Naive thymus-derived CD4-positive, alpha-beta T cell (primary cell): Measurements from ENCODE around the gene SNRK. TPM values are rescaled to one million over a fixed set of nuclear protein-coding genes. Genes with fewer than 3 reads are reported as not detected.
A peak's percentile ranks its signal among the peaks of the same experiment; 100 is the strongest.

Experiments
- ATAC-seq: fragments of 150-1000 bp; cut with Tn5 transposase; 2 replicates; pipeline ENCODE4 v1.10.0; 2021; ENCODE audit warnings: mild to moderate bottlenecking, moderate library complexity
- CTCF ChIA-PET: fragments of 350-600 bp; sonication (Branson Sonifier 250); formaldehyde crosslinking; loops from one replicate; lab custom pipeline; 2021; ENCODE audit warnings: antibody characterized with exemption; lab: Charles Lee
- POLR2A ChIA-PET: fragments of 350-600 bp; sonication (Branson Sonifier 250); formaldehyde crosslinking; loops from one replicate; lab custom pipeline; 2021; ENCODE audit warnings: antibody characterized with exemption, inconsistent platforms; lab: Charles Lee
- DNase-seq, 9 donors: peaks; one replicate each; pipeline versions ENCODE4 v3.0.0 to v3.0.0-alpha.2; 2020 to 2022; ENCODE audit warnings: mixed read lengths in 1 of 9
- H3K27ac ChIP-seq: one replicate; pipeline ENCODE4 v1.7.0; 2013; ENCODE audit warnings: mild to moderate bottlenecking, low read depth, low read length, moderate library complexity
- H3K27me3 ChIP-seq, 2 donors: one replicate each; pipeline ENCODE4 v1.7.0; 2013; ENCODE audit warnings: low read length in 2 of 2, mild to moderate bottlenecking in 2 of 2, moderate library complexity in 2 of 2; ENCODE audit not compliant: control insufficient read depth in 2 of 2, insufficient read depth in 2 of 2
- H3K36me3 ChIP-seq, 3 experiments: 1 replicate in 2 of 3; 2 replicates in 1 of 3; pipeline ENCODE4 v1.7.0; 2013; ENCODE audit warnings: low read length in 3 of 3, mild to moderate bottlenecking in 3 of 3, moderate library complexity in 1 of 3; ENCODE audit not compliant: insufficient read depth in 3 of 3, control insufficient read depth in 2 of 3
- H3K4me1 ChIP-seq, 2 donors: one replicate each; pipeline ENCODE4 v1.7.0; 2013; ENCODE audit warnings: low read length in 2 of 2, mild to moderate bottlenecking in 2 of 2, moderate library complexity in 1 of 2; ENCODE audit not compliant: control insufficient read depth in 2 of 2, insufficient read depth in 2 of 2
- H3K4me3 ChIP-seq: 2 replicates; pipeline ENCODE4 v1.7.0; 2013; ENCODE audit warnings: mild to moderate bottlenecking, low read length
- H3K9me3 ChIP-seq, 3 experiments: 1 replicate in 2 of 3; 2 replicates in 1 of 3; pipeline ENCODE4 v1.7.0; 2013; ENCODE audit warnings: low read length in 3 of 3; ENCODE audit not compliant: control insufficient read depth in 2 of 3
- H3K27ac Mint-ChIP-seq, 9 donors: one replicate each; pipeline ENCODE4 v1.8.0; 2020 to 2022; ENCODE audit warnings: mixed read lengths in 9 of 9, mild to moderate bottlenecking in 8 of 9, moderate library complexity in 5 of 9, inconsistent platforms in 2 of 9
- H3K27me3 Mint-ChIP-seq, 5 donors: one replicate each; pipeline ENCODE4 v1.8.0; 2021 to 2022; ENCODE audit warnings: mixed read lengths in 5 of 5, mild to moderate bottlenecking in 1 of 5
- H3K36me3 Mint-ChIP-seq, 5 donors: one replicate each; pipeline ENCODE4 v1.8.0; 2020 to 2022; ENCODE audit warnings: mixed read lengths in 5 of 5, mild to moderate bottlenecking in 3 of 5, inconsistent platforms in 1 of 5
- H3K4me1 Mint-ChIP-seq, 7 donors: one replicate each; pipeline ENCODE4 v1.8.0; 2020 to 2022; ENCODE audit warnings: mixed read lengths in 7 of 7, mild to moderate bottlenecking in 3 of 7, inconsistent platforms in 1 of 7
- H3K4me3 Mint-ChIP-seq, 10 donors: one replicate each; pipeline ENCODE4 v1.8.0; 2020 to 2022; ENCODE audit warnings: mild to moderate bottlenecking in 10 of 10, mixed read lengths in 10 of 10, moderate library complexity in 6 of 10, inconsistent platforms in 2 of 10
- H3K9me3 Mint-ChIP-seq, 11 donors: one replicate each; pipeline ENCODE4 v1.8.0; 2020 to 2022; ENCODE audit warnings: mixed read lengths in 11 of 11, mild to moderate bottlenecking in 4 of 11, inconsistent platforms in 1 of 11, moderate library complexity in 1 of 11
- intact Hi-C, 2 donors: fragments of 100-400 bp; cut with micrococcal nuclease; formaldehyde crosslinking; loops; one replicate each; pipeline ENCODE4 v1.15.1; 2023
- polyA plus RNA-seq, 2 donors: library from polyadenylated mRNA; unstranded; fragments of 300-500 nt; fragmentation: Illumina TruSeq; gene quantifications; one replicate each; pipeline ENCODE4 v1.2.3, GENCODE V29; 2021
- total RNA-seq, 6 experiments: library from RNA in 5 of 6; stranded (reverse) in 5 of 6; gene quantifications; 1 replicate in 5 of 6; 2 replicates in 1 of 6; pipeline ENCODE4 v1.2.3 and lab custom pipeline; 2021 to 2026

SNRK gene
- total and polyA plus RNA-seq, 7 experiments from 2014 or later: 63.4 to 176 (median 115) TPM

GRCh38 chr3:43323541-43323940, 37.2 kb downstream of the SNRK start:
- no peak overlapping the region for H3K4me3 ChIP-seq
- DNase-seq (no peak), ATAC-seq (no peak)
- peak overlapping the region in 2 of 10 donors; percentile 29 to 60 for H3K4me3 Mint-ChIP-seq
- ChIA-PET POLR2A (interaction anchor here (1.0 to 2.6 kb wide), 2 partner anchors 27 to 37 kb away, joined by 3 to 8 read pairs; partner anchors contain the start of gene SNRK), CTCF (interaction anchor here (0.7 kb wide), 1 partner anchor 442 kb away, joined by 3 read pairs; no protein-coding TSS in a partner anchor)
- peak overlapping the region in 4 of 9 donors; percentile 25 to 79 (median 45) for H3K27ac Mint-ChIP-seq
- H3K27me3 ChIP-seq: no peaks in the 10 kb centered on the region
- H3K4me1 Mint-ChIP-seq: peaks cover 51 to 97% (median 89%) of the 10 kb centered on the region in 7 donors
- H3K27me3 Mint-ChIP-seq: no peaks in the 10 kb centered on the region
- H3K36me3 Mint-ChIP-seq: peaks cover 5 to 41% (median 25%) of the 10 kb centered on the region in 5 donors
- H3K36me3 ChIP-seq: peaks cover 0 to 5% (median 1%) of the 10 kb centered on the region in 3 experiments
- peaks cover 48 to 58% of the 10 kb centered on the region in 2 donors for H3K4me1 ChIP-seq
- H3K9me3 Mint-ChIP-seq: peaks cover 0 to 3% (median 0%) of the 10 kb centered on the region in 11 donors
- intact Hi-C loops: no loop called here
- H3K27ac ChIP-seq: no peak overlapping the region
- H3K9me3 ChIP-seq: no peaks in the 10 kb centered on the region

- intact Hi-C loops: loop anchor here in 1 of 2 donors (1.0 kb wide), 1 partner anchor 8 kb away; no protein-coding TSS in a partner anchor
- H3K36me3 Mint-ChIP-seq: peaks cover 0 to 42% (median 19%) of the 10 kb centered on the region in 5 donors
- H3K4me1 ChIP-seq: peaks cover 40% of the 10 kb centered on the region in 2 donors
Observed at GRCh38 chr3:43326891-43327581, 40.7 kb downstream of the SNRK start.

DNA sequence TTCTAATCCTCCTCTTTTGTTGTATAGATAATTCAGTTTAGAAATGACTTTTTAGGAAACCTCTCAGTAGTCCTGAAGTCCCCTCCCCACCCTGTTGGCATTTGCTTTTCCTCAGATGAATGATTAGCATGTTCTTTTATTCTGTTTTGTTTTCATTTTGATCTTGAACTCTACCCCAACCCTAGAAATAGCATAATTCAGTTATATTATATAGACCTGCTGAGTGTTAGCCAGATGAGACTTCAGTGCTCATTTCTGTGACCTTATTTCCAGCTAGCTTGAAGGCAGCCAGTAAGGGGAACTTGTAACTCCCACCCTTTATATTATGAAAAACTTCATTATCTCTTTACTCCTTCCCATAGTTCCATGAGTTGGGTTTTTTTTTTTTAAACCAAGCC, 41.2 kb downstream of the SNRK start:
- ATAC-seq: peak; percentile 37
- ChIA-PET CTCF (interaction anchor here (1.5 kb wide), 1 partner anchor 8 kb away, joined by 4 read pairs; no protein-coding TSS in a partner anchor), POLR2A (interaction anchor here (0.6 to 1.7 kb wide), 3 partner anchors 11 to 106 kb away, joined by 3 to 9 read pairs (median 5); no protein-coding TSS in a partner anchor)
- Mint-ChIP-seq H3K9me3 (peaks cover 0 to 1% (median 0%) of the 10 kb centered on the region in 11 donors), H3K27me3 (no peaks in the 10 kb centered on the region), H3K4me1 (peaks cover 43 to 97% (median 91%) of the 10 kb centered on the region in 7 donors), H3K27ac (peak overlapping the region; percentile 43 to 91 (median 79)), H3K4me3 (peak overlapping the region in 9 of 10 donors; percentile 23 to 65 (median 58)), H3K36me3 (peaks cover 0 to 44% (median 25%) of the 10 kb centered on the region in 5 donors)
- Histone ChIP-seq H3K4me1 (peaks cover 40% of the 10 kb centered on the region in 2 donors), H3K27me3 (no peaks in the 10 kb centered on the region), H3K4me3 (no peak overlapping the region), H3K9me3 (no peaks in the 10 kb centered on the region), H3K36me3 (peaks cover 0 to 13% (median 8%) of the 10 kb centered on the region in 3 experiments), H3K27ac (peak overlapping the region; percentile 51)
- DNase-seq: no peak
- intact Hi-C loops: loop anchor here in 1 of 2 donors (1.0 kb wide), 1 partner anchor 8 kb away; no protein-coding TSS in a partner anchor

More at GRCh38 chr3:43326891-43327581, 40.7 kb downstream of the SNRK start:
- no peak overlapping the region for H3K4me3 ChIP-seq
- H3K4me1 Mint-ChIP-seq: peaks cover 43 to 97% (median 92%) of the 10 kb centered on the region in 7 donors
- peaks cover 0 to 8% (median 4%) of the 10 kb centered on the region in 3 experiments for H3K36me3 ChIP-seq
- H3K27ac Mint-ChIP-seq: peak overlapping the region; percentile 51 to 91 (median 79)
- no peaks in the 10 kb centered on the region for H3K27me3 Mint-ChIP-seq
- peak overlapping the region; percentile 14 to 68 (median 62) for H3K4me3 Mint-ChIP-seq
- POLR2A ChIA-PET: interaction anchor here (0.7 to 1.7 kb wide), 5 partner anchors 8 to 63 kb away, joined by 3 to 9 read pairs (median 6); no protein-coding TSS in a partner anchor
- peak; percentile 59 for ATAC-seq
- no peak for DNase-seq
- peaks cover 0 to 1% (median 0%) of the 10 kb centered on the region in 11 donors for H3K9me3 Mint-ChIP-seq
- H3K9me3 ChIP-seq: no peaks in the 10 kb centered on the region
- peak overlapping the region; percentile 51 for H3K27ac ChIP-seq
- CTCF ChIA-PET: interaction anchor here (1.5 kb wide), 2 partner anchors 8 to 29 kb away, joined by 4 to 5 read pairs; no protein-coding TSS in a partner anchor
- H3K27me3 ChIP-seq: no peaks in the 10 kb centered on the region

DNA sequence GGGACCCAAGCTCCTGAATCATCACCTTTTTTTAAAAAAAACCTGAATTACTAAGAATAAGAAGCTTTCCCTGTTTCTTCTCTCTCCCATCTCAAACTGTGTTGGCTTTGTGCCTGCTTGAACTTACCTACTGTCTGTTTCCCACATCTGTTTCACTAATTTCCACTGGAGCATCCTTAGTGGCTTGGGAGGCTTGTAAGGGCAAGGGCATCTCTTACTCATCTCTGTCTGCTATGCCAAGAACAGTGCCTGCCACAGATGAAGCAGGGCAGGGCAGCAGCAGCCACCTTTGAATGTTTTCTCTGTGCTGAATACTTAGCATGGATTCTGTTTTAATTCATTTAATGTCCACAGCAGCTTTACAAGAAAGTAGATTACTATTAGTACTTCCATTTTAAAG, 42.3 kb downstream of the SNRK start:
- ATAC-seq (no peak), DNase-seq (no peak)
- ChIA-PET POLR2A (interaction anchor here (1.4 kb wide), 1 partner anchor 12 kb away, joined by 7 read pairs; no protein-coding TSS in a partner anchor), CTCF (no interaction called here)
- Mint-ChIP-seq H3K9me3 (peaks cover 0 to 4% (median 0%) of the 10 kb centered on the region in 11 donors), H3K27ac (peak overlapping the region in 8 of 9 donors; percentile 55 to 91 (median 73)), H3K27me3 (no peaks in the 10 kb centered on the region), H3K4me1 (peaks cover 40 to 94% (median 85%) of the 10 kb centered on the region in 7 donors), H3K36me3 (peaks cover 0 to 42% (median 29%) of the 10 kb centered on the region in 5 donors), H3K4me3 (peak overlapping the region in 6 of 10 donors; percentile 25 to 60 (median 34))
- Histone ChIP-seq H3K27me3 (no peaks in the 10 kb centered on the region), H3K27ac (no peak overlapping the region), H3K4me1 (peaks cover 40% of the 10 kb centered on the region in 2 donors), H3K9me3 (no peaks in the 10 kb centered on the region), H3K4me3 (no peak overlapping the region), H3K36me3 (peaks cover 0 to 21% (median 8%) of the 10 kb centered on the region in 3 experiments)
- intact Hi-C loops: no loop called here

- H3K27me3 Mint-ChIP-seq: no peaks in the 10 kb centered on the region
- Histone ChIP-seq H3K36me3 (peaks cover 0 to 38% (median 14%) of the 10 kb centered on the region in 3 experiments), H3K4me3 (no peak overlapping the region), H3K27ac (peak overlapping the region; percentile 10), H3K9me3 (peaks cover 0 to 10% (median 6%) of the 10 kb centered on the region in 3 experiments), H3K4me1 (peaks cover 20 to 25% of the 10 kb centered on the region in 2 donors), H3K27me3 (no peaks in the 10 kb centered on the region)
- H3K36me3 Mint-ChIP-seq: peaks cover 12 to 56% (median 41%) of the 10 kb centered on the region in 5 donors
- intact Hi-C loops: loop anchor here in 1 of 2 donors (2.0 to 5.0 kb wide), 2 partner anchors 16 to 34 kb away; no protein-coding TSS in a partner anchor
- POLR2A ChIA-PET: no interaction called here
- CTCF ChIA-PET: interaction anchor here (0.7 to 1.0 kb wide), 2 partner anchors 10 to 172 kb away, joined by 4 read pairs; no protein-coding TSS in a partner anchor
- H3K9me3 Mint-ChIP-seq: peaks cover 0 to 17% (median 10%) of the 10 kb centered on the region in 11 donors
- H3K27ac Mint-ChIP-seq: peak overlapping the region in 7 of 9 donors; percentile 53 to 84 (median 74)
- peak overlapping the region in 5 of 10 donors; percentile 2 to 52 (median 24) for H3K4me3 Mint-ChIP-seq
- H3K4me1 Mint-ChIP-seq: peaks cover 28 to 72% (median 61%) of the 10 kb centered on the region in 7 donors
- no peak for DNase-seq
- no peak for ATAC-seq
Observed at GRCh38 chr3:43330981-43331380, 44.6 kb downstream of the SNRK start.

GRCh38 chr3:43331381-43331780, 45.0 kb downstream of the SNRK start:
- peaks cover 0 to 42% (median 14%) of the 10 kb centered on the region in 3 experiments for H3K36me3 ChIP-seq
- peaks cover 16 to 21% of the 10 kb centered on the region in 2 donors for H3K4me1 ChIP-seq
- H3K27me3 ChIP-seq: no peaks in the 10 kb centered on the region
- Mint-ChIP-seq H3K4me1 (peaks cover 24 to 68% (median 57%) of the 10 kb centered on the region in 7 donors), H3K9me3 (peaks cover 0 to 21% (median 14%) of the 10 kb centered on the region in 11 donors), H3K27ac (peak overlapping the region in 7 of 9 donors; percentile 53 to 84 (median 74)), H3K4me3 (peak overlapping the region in 5 of 10 donors; percentile 2 to 52 (median 24)), H3K27me3 (no peaks in the 10 kb centered on the region), H3K36me3 (peaks cover 15 to 58% (median 45%) of the 10 kb centered on the region in 5 donors)
- peaks cover 0 to 14% (median 6%) of the 10 kb centered on the region in 3 experiments for H3K9me3 ChIP-seq
- ATAC-seq: no peak
- DNase-seq: no peak
- ChIA-PET CTCF (interaction anchor here (0.7 to 1.0 kb wide), 2 partner anchors 11 to 171 kb away, joined by 4 read pairs; no protein-coding TSS in a partner anchor), POLR2A (no interaction called here)
- H3K4me3 ChIP-seq: no peak overlapping the region
- H3K27ac ChIP-seq: peak overlapping the region; percentile 10
- intact Hi-C loops: loop anchor here in 1 of 2 donors (2.0 to 5.0 kb wide), 2 partner anchors 15 to 34 kb away; no protein-coding TSS in a partner anchor
